DMS114 treated with DMSO at 0.1 percent for 48 hours (cell line): ENCODE data around the gene HSP90B1.

Experiments used
- DNase-seq: peaks from one replicate; lab custom pipeline; 2025; ENCODE audit not compliant: unreplicated experiment; lab: John Stamatoyannopoulos, UW

The HSP90B1 gene

GRCh38 chr12:103929046-103929783 is 995 bp upstream of the HSP90B1 start:
- peak; percentile 96 for DNase-seq

GRCh38 chr12:103929784-103930033 is 501 bp upstream of the HSP90B1 start:
- DNase-seq, result no peak

- no peak for DNase-seq
Measured at GRCh38 chr12:103930787-103931735, 851 bp downstream of the HSP90B1 start.

GRCh38 chr12:103933237-103933636 is 3.0 kb downstream of the HSP90B1 start:
- DNase-seq, result no peak

- DNase-seq, result no peak
Measured at GRCh38 chr12:103936679-103937078, 6.5 kb downstream of the HSP90B1 start.

GRCh38 chr12:103944964-103945363 is 14.8 kb downstream of the HSP90B1 start:
- DNase-seq, result no peak

GRCh38 chr12:103947871-103948555 is 17.8 kb downstream of the HSP90B1 start:
- DNase-seq, result no peak

GRCh38 chr12:103948746-103949406 is 18.7 kb downstream of the HSP90B1 start:
- no peak for DNase-seq

- DNase-seq, result no peak
Measured at GRCh38 chr12:103952497-103952896, 22.3 kb downstream of the HSP90B1 start.

- DNase-seq, result no peak
Measured at GRCh38 chr12:103955811-103956508, 25.8 kb downstream of the HSP90B1 start.

- no peak for DNase-seq
Measured at GRCh38 chr12:103956509-103957027, 26.4 kb downstream of the HSP90B1 start.

- DNase-seq, result no peak
Measured at GRCh38 chr12:103957865-103958388, 27.7 kb downstream of the HSP90B1 start.

GRCh38 chr12:103958621-103959020 is 28.4 kb downstream of the HSP90B1 start:
- DNase-seq, result no peak

GRCh38 chr12:103960616-103961227 is 30.5 kb downstream of the HSP90B1 start:
- DNase-seq, result no peak

- DNase-seq, result no peak
Measured at GRCh38 chr12:103962493-103962892, 32.3 kb downstream of the HSP90B1 start.

- no peak for DNase-seq
Measured at GRCh38 chr12:103964805-103965204, 34.6 kb downstream of the HSP90B1 start.

- DNase-seq, result no peak
Measured at GRCh38 chr12:103965255-103965589, 35.0 kb downstream of the HSP90B1 start.

GRCh38 chr12:103965590-103966504 is 35.6 kb downstream of the HSP90B1 start, which contains the start of gene TDG:
Gene TDG (plus strand): TSS chr12:103965872. CDS start chr12:103966038, 166 bp downstream.
- peak; percentile 98 for DNase-seq

GRCh38 chr12:103966736-103967135 is 36.5 kb downstream of the HSP90B1 start:
- DNase-seq, result no peak
